ENCODE measurements around the gene ATPAF1. TPM values are rescaled to one million over a fixed set of nuclear protein-coding genes. Genes with fewer than 3 reads are reported as not detected.

ATPAF1 gene
- total RNA-seq, 1 donor from 2014 or later = 79.3 TPM

GRCh38 chr1:46650491-46650890 is 17.7 kb downstream of the ATPAF1 start:
- no peaks in the 10 kb centered on the region for H3K79me2 ChIP-seq (ENCODE audit: low read depth)
- H3K27ac ChIP-seq = no peak overlapping the region
- H3K4me1 Mint-ChIP-seq = no peaks in the 10 kb centered on the region
- no peak for DNase-seq (ENCODE audit: low spot score)
- no peak overlapping the region for H3K27ac Mint-ChIP-seq
- H3K27me3 ChIP-seq = no peaks in the 10 kb centered on the region
- peaks cover 23% of the 10 kb centered on the region for H3K36me3 ChIP-seq
- H4K20me1 ChIP-seq (ENCODE audit: low read depth) = no peaks in the 10 kb centered on the region
- H3K4me3 Mint-ChIP-seq = no peak overlapping the region
- no peaks in the 10 kb centered on the region for H3K4me1 ChIP-seq
- H3K27me3 Mint-ChIP-seq (ENCODE audit: insufficient read depth, low read depth) = peaks cover 2% of the 10 kb centered on the region
- H3K4me2 ChIP-seq = no peak overlapping the region
- no peaks in the 10 kb centered on the region for H3K9me3 ChIP-seq (ENCODE audit: low read depth)
- no peak overlapping the region for H2AFZ ChIP-seq (replicated peaks)
- peaks cover 49% of the 10 kb centered on the region for H3K36me3 Mint-ChIP-seq
- H3F3A ChIP-seq (ENCODE audit: low read depth) = no peaks in the 10 kb centered on the region
- H3K9me3 Mint-ChIP-seq = peaks cover 22% of the 10 kb centered on the region
- no peak overlapping the region for H3K9ac ChIP-seq
- H3K4me3 ChIP-seq = no peak overlapping the region
- TF ChIP-seq EZH2 (IDR thresholded peaks at IDR 0.05) (no peak), EZH2phosphoT487 (IDR thresholded peaks at IDR 0.05) (no peak), CTCF (IDR thresholded peaks at IDR 0.05) (no peak)

GRCh38 chr1:46649764-46650163 is 18.4 kb downstream of the ATPAF1 start:
- Histone ChIP-seq H3K79me2 (ENCODE audit: low read depth) (no peaks in the 10 kb centered on the region), H3K9me3 (ENCODE audit: low read depth) (no peaks in the 10 kb centered on the region), H2AFZ (replicated peaks) (no peak overlapping the region), H3K27me3 (no peaks in the 10 kb centered on the region), H3K27ac (no peak overlapping the region), H3K36me3 (peaks cover 20% of the 10 kb centered on the region), H3K4me3 (no peak overlapping the region), H3K4me1 (no peaks in the 10 kb centered on the region), H3K9ac (no peak overlapping the region), H3K4me2 (no peak overlapping the region), H4K20me1 (ENCODE audit: low read depth) (no peaks in the 10 kb centered on the region), H3F3A (ENCODE audit: low read depth) (no peaks in the 10 kb centered on the region)
- peaks cover 3% of the 10 kb centered on the region for H3K27me3 Mint-ChIP-seq (ENCODE audit: insufficient read depth, low read depth)
- H3K27ac Mint-ChIP-seq = no peak overlapping the region
- DNase-seq (ENCODE audit: low spot score) = no peak
- H3K4me3 Mint-ChIP-seq = no peak overlapping the region
- H3K9me3 Mint-ChIP-seq = peaks cover 22% of the 10 kb centered on the region
- TF ChIP-seq EZH2phosphoT487 (IDR thresholded peaks at IDR 0.05) = no peak
- TF ChIP-seq CTCF (IDR thresholded peaks at IDR 0.05) = no peak
- TF ChIP-seq EZH2 (IDR thresholded peaks at IDR 0.05) = no peak
- H3K36me3 Mint-ChIP-seq = peaks cover 44% of the 10 kb centered on the region
- no peaks in the 10 kb centered on the region for H3K4me1 Mint-ChIP-seq

- Histone ChIP-seq H3K4me1 (no peaks in the 10 kb centered on the region), H3K36me3 (peaks cover 19% of the 10 kb centered on the region), H2AFZ (replicated peaks) (no peak overlapping the region), H3K9ac (no peak overlapping the region), H3K27ac (no peak overlapping the region), H3F3A (ENCODE audit: low read depth) (no peaks in the 10 kb centered on the region), H3K4me3 (no peak overlapping the region), H3K9me3 (ENCODE audit: low read depth) (no peaks in the 10 kb centered on the region), H3K27me3 (no peaks in the 10 kb centered on the region), H3K79me2 (ENCODE audit: low read depth) (no peaks in the 10 kb centered on the region), H3K4me2 (no peak overlapping the region), H4K20me1 (ENCODE audit: low read depth) (no peaks in the 10 kb centered on the region)
- Mint-ChIP-seq H3K27me3 (ENCODE audit: insufficient read depth, low read depth) (peaks cover 3% of the 10 kb centered on the region), H3K4me3 (no peak overlapping the region), H3K36me3 (peaks cover 42% of the 10 kb centered on the region), H3K9me3 (peaks cover 22% of the 10 kb centered on the region), H3K27ac (no peak overlapping the region), H3K4me1 (no peaks in the 10 kb centered on the region)
- DNase-seq (ENCODE audit: low spot score) = no peak
- no peak for TF ChIP-seq CTCF (IDR thresholded peaks at IDR 0.05)
- no peak for TF ChIP-seq EZH2 (IDR thresholded peaks at IDR 0.05)
- TF ChIP-seq EZH2phosphoT487 (IDR thresholded peaks at IDR 0.05) = no peak
These were observed 20.6 kb downstream of the ATPAF1 start for GRCh38 chr1:46647611-46648010.

Data from neural progenitor cell (in vitro differentiated cells).